ES-I3 (cell line): Measurements from ENCODE around the gene DCAF4.

Experiments
- H3K36me3 ChIP-seq: 2 replicates; pipeline ENCODE4 v1.6.1; 2013; ENCODE audit warnings: mild to moderate bottlenecking, low read length, control low read depth, moderate library complexity; ENCODE audit not compliant: insufficient read depth
- H3K4me1 ChIP-seq: 2 replicates; pipeline ENCODE4 v1.6.1; 2013; ENCODE audit warnings: mild to moderate bottlenecking, control low read depth, low read length; ENCODE audit not compliant: insufficient read depth
- H3K9ac ChIP-seq: 2 replicates; pipeline ENCODE4 v1.6.1; 2013; ENCODE audit warnings: low read depth, mild to moderate bottlenecking, low read length, moderate library complexity
- H3K9me3 ChIP-seq: 2 replicates; pipeline ENCODE4 v1.6.1; 2013; ENCODE audit warnings: mild to moderate bottlenecking, low read length, moderate library complexity; ENCODE audit not compliant: control insufficient read depth, insufficient read depth

DCAF4 gene, protein sequence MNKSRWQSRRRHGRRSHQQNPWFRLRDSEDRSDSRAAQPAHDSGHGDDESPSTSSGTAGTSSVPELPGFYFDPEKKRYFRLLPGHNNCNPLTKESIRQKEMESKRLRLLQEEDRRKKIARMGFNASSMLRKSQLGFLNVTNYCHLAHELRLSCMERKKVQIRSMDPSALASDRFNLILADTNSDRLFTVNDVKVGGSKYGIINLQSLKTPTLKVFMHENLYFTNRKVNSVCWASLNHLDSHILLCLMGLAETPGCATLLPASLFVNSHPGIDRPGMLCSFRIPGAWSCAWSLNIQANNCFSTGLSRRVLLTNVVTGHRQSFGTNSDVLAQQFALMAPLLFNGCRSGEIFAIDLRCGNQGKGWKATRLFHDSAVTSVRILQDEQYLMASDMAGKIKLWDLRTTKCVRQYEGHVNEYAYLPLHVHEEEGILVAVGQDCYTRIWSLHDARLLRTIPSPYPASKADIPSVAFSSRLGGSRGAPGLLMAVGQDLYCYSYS

DNA sequence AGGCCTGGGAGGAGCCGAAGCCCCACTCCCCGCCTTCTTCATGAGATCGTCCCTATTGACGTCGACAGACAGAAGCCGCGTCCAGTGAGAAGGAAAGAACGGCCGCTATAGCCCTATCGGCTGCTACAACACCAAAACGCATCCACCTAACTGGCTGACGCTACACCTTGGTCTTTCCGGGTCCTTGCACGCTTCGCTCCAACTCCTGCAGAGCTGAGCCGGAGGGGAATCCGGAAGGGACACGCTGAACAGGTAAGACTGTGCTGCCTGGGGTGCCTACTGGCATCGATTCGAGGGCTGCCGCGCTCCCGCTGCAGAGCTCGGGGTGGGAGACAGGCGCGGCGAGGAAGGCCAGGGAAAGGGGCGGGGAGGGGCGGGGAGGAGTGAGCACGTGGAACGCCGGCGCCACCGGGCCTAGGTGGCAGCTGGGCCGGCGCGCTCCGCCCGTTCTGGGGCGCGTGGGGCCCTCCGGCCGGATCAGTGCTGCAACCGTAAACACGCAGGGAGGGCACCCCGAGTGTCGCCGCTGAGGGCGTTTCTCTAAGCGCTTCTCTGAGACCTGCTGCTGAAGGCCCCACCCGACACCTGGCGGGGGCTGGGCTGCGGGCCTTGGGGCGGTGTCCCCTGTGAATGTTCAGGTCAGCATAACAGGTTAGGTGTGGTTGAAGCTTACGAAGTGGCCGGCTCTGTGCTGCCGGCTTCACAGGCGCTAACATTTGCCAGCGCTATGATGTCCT is at the start of gene DCAF4:
TSS of gene DCAF4 (plus strand) at position 173 of the 737 bp plus-strand sequence. CDS start 11,515 bp downstream, outside the sequence.
- Histone ChIP-seq H3K9me3 (no peaks in the 10 kb centered on the region), H3K4me1 (no peaks in the 10 kb centered on the region; the same call in 1 of the 2 replicates), H3K36me3 (no peaks in the 10 kb centered on the region), H3K9ac (peak within 1 kb of the TSS; percentile 98)

DNA sequence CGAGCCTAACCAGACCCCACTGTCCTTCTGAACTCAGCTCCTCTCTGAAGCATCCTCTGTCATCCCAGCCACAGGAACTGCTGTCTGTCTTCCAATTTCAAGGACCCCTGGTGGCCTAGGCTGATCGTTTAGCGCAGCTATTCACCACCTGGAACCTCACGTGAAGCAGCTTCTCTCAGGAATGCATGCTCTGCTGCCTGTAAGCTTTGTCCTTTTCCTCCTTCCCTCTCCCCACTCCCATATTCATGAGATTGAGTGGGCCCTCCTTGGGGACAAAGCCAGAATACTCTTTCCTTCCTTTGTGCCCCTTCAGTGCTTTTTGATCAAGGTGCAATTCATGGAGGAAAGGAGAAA is 49.6 kb upstream of the DCAF4 start:
- Histone ChIP-seq H3K9me3 (no peaks in the 10 kb centered on the region), H3K4me1 (peaks cover 7% of the 10 kb centered on the region; the same call in 1 of the 2 replicates), H3K9ac (no peak overlapping the region), H3K36me3 (no peaks in the 10 kb centered on the region)

DNA sequence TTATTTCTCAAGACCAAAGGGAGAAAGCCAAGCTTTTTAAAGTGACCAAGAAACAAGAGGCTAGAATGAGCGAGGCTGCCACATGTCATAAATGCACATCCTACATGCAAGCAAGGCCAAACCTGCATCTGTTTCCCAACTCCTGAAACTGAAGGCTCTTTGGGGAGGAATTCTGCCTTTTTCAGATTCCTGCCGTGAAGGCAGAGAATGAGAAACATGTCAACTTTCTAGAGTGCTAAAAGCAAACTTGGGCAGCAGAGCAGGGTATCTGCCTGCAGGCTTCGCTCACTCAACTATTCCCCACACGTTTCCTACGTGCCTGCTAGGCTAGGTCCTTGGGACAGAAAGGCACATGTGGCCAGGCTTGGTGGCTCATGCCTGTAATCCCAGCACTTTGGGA is 47.5 kb upstream of the DCAF4 start:
- peaks cover 9% of the 10 kb centered on the region; the same call in 1 of the 2 replicates for H3K4me1 ChIP-seq
- no peaks in the 10 kb centered on the region for H3K9me3 ChIP-seq
- no peak overlapping the region for H3K9ac ChIP-seq
- H3K36me3 ChIP-seq, result no peaks in the 10 kb centered on the region

DNA sequence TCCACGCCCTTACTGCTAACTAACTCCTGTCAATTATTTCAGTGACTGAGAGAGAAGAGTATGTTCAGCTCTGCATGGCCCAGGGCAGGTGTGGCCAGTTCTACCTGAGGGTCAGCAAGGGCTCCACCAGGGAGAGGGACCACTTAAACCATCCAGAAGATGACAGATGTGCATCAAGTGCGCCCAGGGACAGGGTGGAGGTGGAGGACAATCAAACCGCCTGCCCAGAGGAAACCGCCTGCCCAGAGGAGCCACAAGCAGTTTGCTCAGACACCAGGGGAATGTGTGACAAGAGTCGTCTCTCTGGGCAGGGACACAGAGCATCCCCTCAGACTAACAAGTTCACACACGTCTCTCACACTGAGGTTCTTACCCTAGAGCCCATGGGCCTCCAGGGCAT is 46.8 kb upstream of the DCAF4 start:
- Histone ChIP-seq H3K36me3 (no peaks in the 10 kb centered on the region), H3K9me3 (no peaks in the 10 kb centered on the region), H3K4me1 (peaks cover 12% of the 10 kb centered on the region; the same call in 1 of the 2 replicates), H3K9ac (no peak overlapping the region)

DNA sequence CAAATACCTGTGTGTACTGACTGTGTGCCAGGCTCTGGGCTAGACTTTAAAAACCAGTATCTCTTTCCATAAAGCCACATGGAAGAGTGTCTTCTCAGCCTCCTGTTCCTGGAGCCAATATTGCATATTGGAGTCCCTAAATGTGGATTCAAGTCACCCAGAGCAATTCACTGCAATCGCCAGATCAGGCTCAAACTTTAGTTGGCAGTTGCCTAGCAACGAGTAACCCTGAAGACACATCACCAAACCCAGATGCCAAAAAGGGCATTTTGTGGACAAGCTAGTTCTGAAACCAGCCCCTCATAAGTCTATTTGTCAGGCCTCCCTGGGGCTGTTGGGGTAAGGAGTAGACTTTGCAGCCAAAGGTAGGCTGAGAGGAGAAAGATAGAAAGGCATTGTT is 46.1 kb upstream of the DCAF4 start:
- no peak overlapping the region for H3K9ac ChIP-seq
- no peaks in the 10 kb centered on the region for H3K36me3 ChIP-seq
- H3K4me1 ChIP-seq, result peaks cover 13% of the 10 kb centered on the region; the same call in 1 of the 2 replicates
- no peaks in the 10 kb centered on the region for H3K9me3 ChIP-seq

DNA sequence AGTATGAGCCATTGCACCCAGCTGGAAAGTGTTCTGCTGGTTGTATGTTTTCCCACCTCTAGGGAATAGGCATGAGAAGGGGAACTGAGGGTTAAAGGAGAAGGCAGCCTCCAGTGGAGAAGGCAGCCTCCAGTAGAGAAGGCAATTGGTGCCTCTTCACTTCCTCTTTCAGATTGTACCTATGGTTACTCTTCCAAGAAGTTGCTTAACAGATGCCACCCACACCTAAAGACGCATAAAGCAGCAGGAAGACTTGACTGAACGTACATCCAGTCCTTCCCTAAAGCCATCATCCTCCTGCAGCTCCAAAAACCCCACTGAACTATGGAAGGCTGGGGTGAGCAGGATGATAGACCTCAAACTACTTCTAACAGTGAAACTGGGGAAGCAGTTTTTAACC is 45.4 kb upstream of the DCAF4 start:
- H3K9ac ChIP-seq, result no peak overlapping the region
- no peaks in the 10 kb centered on the region for H3K36me3 ChIP-seq
- peaks cover 13% of the 10 kb centered on the region; the same call in 1 of the 2 replicates for H3K4me1 ChIP-seq
- no peaks in the 10 kb centered on the region for H3K9me3 ChIP-seq

DNA sequence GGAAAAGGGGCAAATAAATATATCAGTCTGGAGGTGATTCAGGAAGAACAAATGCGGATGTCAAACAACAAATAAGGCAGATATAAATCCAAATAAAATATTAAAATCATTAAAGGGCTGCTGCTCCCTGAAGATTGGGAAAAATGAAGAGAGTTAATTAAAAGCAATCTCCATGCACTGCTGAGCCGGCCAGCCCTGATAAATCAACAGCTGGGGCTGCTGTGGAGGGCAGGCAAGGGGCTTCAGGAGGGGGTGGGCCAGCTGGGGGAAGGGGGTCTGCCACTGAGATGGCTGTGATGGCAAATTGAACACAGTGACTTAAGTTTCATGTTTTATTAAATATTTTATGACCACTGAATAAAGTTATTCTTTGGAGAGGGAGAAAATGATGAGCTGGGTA is 44.7 kb upstream of the DCAF4 start:
- Histone ChIP-seq H3K9me3 (0 out of 2 replicates have a peak, but pooled peaks cover 4% of the 10 kb centered on the region), H3K36me3 (no peaks in the 10 kb centered on the region), H3K9ac (no peak overlapping the region), H3K4me1 (peaks cover 7% of the 10 kb centered on the region; the same call in 1 of the 2 replicates)

DNA sequence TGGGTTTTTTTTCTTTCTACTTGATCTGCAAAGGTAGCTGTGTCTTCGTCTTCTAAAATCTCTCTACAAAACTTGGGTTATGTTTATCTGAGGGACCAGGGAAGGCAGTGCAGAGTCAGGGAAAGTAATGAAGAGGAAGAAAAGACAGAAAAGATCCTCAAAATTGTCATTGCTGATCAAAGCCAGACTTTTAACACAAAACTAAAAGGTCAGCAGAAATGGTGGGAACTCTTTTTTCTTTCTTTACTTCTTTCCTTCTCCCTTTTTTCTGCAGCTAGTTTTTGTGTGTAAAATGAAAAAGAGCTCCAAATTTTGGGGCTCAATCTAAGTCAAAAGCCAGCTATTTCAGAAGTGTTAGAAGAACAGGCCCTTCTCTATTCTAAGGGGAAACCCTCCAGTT is 44.2 kb upstream of the DCAF4 start:
- Histone ChIP-seq H3K9me3 (peaks cover 5% of the 10 kb centered on the region; the same call in 1 of the 2 replicates), H3K36me3 (no peaks in the 10 kb centered on the region), H3K9ac (no peak overlapping the region), H3K4me1 (peaks cover 6% of the 10 kb centered on the region; the same call in 1 of the 2 replicates)

DNA sequence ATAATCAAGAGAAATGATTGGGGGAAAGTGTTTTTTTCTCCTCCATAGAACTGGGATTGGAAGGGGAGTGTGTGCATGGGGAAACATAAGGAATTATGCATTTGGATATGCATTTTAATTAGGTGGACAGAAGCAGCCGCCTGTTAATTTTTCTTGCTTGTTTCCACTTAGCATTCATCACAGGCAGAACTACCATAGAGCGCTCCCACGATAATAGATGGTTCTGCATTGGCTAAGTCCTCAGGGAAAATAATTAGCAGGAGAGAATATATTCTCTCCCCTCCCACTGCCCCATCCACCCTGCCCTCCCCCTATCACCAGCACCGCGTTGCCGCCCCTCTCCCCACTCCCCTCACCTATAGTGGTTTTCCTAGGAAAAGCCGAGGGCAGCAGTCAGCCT is 43.8 kb upstream of the DCAF4 start:
- no peaks in the 10 kb centered on the region for H3K36me3 ChIP-seq
- H3K9ac ChIP-seq, result no peak overlapping the region
- peaks cover 8% of the 10 kb centered on the region; the same call in 1 of the 2 replicates for H3K9me3 ChIP-seq
- H3K4me1 ChIP-seq, result peaks cover 9% of the 10 kb centered on the region; the same call in 1 of the 2 replicates

DNA sequence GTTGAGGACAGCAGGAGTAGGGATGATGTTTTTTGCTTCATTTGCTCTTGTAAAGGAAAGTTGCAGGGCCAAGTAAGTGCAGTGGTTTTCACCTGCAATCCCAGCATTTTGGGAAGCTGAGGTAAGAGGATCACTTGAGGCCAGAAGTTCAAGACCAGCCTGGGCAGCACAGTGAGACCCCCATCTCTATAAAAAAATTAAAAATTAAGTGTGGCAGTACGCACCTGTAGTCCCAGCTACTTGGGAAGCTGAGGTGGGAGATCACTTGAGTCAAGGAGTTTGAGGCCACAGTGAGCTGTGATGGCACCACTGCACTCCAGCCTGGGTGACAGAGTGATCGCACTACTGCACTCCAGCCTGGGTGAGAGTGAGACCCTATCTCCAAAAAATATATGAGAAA is 43.2 kb upstream of the DCAF4 start:
- Histone ChIP-seq H3K36me3 (no peaks in the 10 kb centered on the region), H3K9me3 (peaks cover 8% of the 10 kb centered on the region; the same call in 1 of the 2 replicates), H3K9ac (no peak overlapping the region), H3K4me1 (peaks cover 14% of the 10 kb centered on the region; the same call in 1 of the 2 replicates)

DNA sequence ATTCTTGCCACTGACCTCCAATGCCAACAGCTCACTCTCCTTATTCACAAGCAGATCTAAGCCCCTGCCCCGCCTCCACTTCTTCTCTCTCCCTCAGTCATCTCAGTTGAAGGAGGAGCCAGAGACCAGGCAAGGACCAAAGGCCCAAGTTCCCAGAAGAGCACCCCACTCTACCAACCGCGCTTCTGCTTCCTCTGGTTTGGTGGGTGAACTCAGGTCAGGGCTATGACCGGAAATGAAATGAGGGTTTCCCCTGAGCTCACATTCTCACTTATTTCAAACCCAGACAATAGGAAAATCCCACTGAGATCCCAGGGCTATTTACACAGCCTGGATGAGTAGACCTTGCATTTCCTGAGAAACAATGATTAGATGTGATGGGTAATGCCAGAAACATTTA is 42.3 kb upstream of the DCAF4 start:
- Histone ChIP-seq H3K9ac (no peak overlapping the region), H3K9me3 (peaks cover 8% of the 10 kb centered on the region; the same call in 1 of the 2 replicates), H3K4me1 (peaks cover 23% of the 10 kb centered on the region), H3K36me3 (no peaks in the 10 kb centered on the region)

DNA sequence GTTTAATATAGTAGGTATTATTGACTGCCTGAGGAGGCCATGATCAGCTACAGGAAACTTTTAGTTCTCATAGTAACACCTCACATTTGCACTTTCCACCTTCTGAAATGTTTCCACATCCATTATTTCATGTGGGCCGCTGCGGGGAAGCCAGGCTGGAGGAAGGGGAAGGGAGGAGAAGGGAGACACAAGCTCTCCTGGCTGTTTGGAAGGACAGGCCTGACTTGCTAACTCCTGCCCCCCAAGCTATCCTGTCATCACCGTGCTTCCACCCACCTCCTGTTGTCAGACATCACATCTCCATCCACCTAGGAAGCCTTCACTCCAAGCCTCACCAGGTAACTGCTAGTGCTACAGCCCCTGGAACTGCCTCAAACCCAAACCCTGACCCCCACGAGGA is 41.9 kb upstream of the DCAF4 start:
- Histone ChIP-seq H3K36me3 (no peaks in the 10 kb centered on the region), H3K9me3 (peaks cover 8% of the 10 kb centered on the region; the same call in 1 of the 2 replicates), H3K9ac (no peak overlapping the region), H3K4me1 (peaks cover 27% of the 10 kb centered on the region)

DNA sequence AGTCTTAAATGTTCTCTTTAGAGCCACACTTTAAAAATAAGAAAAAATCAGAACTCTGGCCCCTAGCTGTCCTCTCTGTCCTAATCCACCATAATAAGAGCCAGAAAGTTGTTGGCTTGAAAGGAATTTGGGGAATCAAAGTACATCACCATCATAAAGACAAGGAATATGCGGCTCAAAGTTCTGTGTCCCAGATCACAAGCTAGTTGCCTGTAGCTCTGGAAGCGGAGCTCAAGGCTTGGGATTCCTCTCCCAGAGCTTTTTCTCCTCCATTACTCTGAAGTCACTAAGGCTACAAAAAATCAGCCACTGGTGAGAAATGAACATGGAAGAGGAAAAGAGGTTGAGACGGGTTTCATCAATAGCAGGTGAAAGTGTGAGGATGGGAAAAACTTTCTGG is 38.8 kb upstream of the DCAF4 start:
- Histone ChIP-seq H3K36me3 (no peaks in the 10 kb centered on the region), H3K4me1 (peaks cover 41% of the 10 kb centered on the region), H3K9me3 (peaks cover 8% of the 10 kb centered on the region; the same call in 1 of the 2 replicates), H3K9ac (no peak overlapping the region)

DNA sequence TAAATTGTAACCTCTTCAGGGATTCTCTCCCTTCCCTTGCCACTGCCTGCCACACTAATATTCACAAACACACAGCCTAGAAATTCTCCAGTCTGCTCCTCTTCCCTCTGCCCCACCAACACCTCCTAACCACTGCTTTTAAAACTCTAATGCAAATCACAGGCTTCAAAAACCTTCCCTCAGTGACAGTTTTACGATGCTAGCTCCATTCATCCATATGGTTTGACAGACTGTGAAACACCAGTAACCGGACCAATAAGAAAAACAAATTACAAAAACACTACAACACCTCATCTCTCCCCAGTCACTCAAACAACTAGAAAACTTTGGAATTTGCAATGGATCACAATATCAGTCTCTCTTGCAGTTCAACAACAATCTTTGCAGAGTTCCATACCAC is 38.1 kb upstream of the DCAF4 start:
- Histone ChIP-seq H3K36me3 (no peaks in the 10 kb centered on the region), H3K9me3 (peaks cover 8% of the 10 kb centered on the region; the same call in 1 of the 2 replicates), H3K9ac (no peak overlapping the region), H3K4me1 (peaks cover 38% of the 10 kb centered on the region)
